Esophagus squamous epithelium (tissue), 4 donors: ENCODE results near the gene TAF4B.

ENCODE experiments used
- POLR2A ChIP-seq, 4 donors: fragments of 450-650 bp; IDR thresholded peaks; one replicate each; pipeline ENCODE4 v1.6.1; 2017; ENCODE audit warnings: antibody characterized with exemption in 4 of 4, mild to moderate bottlenecking in 4 of 4, moderate library complexity in 3 of 4
- TF ChIP-seq, protein P1 (sequence below), 6 experiments: fragments of 450-650 bp in 4 of 6; fragments of 200-600 bp in 2 of 6; sonication (generic) in 2 of 6; IDR thresholded peaks; one replicate each; pipeline ENCODE4 v1.5.1; 2016 to 2019; ENCODE audit warnings: antibody characterized with exemption in 6 of 6, mild to moderate bottlenecking in 4 of 6, moderate library complexity in 4 of 6

DNA sequence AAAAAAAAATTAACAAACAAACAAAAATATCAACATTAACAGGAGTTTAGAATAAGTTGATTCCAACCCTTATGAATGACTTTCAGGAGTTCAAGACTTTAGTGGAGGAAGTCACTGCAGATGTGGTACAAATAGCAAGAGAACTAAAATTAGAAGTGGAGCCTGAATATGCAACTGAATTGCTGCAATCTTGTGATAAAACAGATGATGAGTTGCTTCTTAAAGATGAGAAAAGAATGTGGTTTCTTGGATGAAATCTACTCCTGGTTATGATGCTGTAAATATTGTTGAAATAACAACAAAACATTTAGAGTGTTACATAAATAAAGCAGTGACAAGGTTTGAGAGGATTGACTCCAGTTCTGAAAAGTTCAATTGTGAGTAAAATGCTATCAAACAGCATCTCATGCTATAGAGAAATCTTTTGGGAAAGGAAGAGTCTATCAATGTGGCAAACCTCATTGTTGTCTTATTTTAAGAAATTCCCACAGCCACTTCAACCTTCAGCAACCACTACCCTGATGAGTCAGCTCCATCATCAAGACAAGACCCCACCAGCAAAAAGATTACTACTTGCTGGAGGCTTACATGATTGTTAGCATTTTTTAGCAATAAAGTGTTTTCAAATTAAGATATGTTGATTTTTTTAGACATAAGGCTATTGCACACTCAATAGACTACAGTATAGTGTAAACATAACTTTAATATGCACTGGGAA lies 42.7 kb upstream of the TAF4B start:
- TF ChIP-seq, protein P1, sequence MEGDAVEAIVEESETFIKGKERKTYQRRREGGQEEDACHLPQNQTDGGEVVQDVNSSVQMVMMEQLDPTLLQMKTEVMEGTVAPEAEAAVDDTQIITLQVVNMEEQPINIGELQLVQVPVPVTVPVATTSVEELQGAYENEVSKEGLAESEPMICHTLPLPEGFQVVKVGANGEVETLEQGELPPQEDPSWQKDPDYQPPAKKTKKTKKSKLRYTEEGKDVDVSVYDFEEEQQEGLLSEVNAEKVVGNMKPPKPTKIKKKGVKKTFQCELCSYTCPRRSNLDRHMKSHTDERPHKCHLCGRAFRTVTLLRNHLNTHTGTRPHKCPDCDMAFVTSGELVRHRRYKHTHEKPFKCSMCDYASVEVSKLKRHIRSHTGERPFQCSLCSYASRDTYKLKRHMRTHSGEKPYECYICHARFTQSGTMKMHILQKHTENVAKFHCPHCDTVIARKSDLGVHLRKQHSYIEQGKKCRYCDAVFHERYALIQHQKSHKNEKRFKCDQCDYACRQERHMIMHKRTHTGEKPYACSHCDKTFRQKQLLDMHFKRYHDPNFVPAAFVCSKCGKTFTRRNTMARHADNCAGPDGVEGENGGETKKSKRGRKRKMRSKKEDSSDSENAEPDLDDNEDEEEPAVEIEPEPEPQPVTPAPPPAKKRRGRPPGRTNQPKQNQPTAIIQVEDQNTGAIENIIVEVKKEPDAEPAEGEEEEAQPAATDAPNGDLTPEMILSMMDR (IDR thresholded peaks at IDR 0.05) = no peak
- no peak for TF ChIP-seq POLR2A (IDR thresholded peaks at IDR 0.05)
